UCSD-AML1 (cell line): ENCODE results near the gene LRP4.
"Not testable (repeated sequence)": the region's sequence is repeated elsewhere in the genome, so short reads cannot be mapped to it uniquely, and the experiment has no call there.

Experiments
- DNase-seq: peaks from one replicate; lab custom pipeline; 2025; ENCODE audit not compliant: unreplicated experiment; lab: John Stamatoyannopoulos, UW

Gene LRP4

GRCh38 chr11:46928701-46929100 lies 10.4 kb upstream of the LRP4 start:
- DNase-seq, result not testable (repeated sequence)

- DNase-seq, result not testable (repeated sequence)
Observed at GRCh38 chr11:46927928-46928327, 9.6 kb upstream of the LRP4 start.

GRCh38 chr11:46920755-46921154 lies 2.4 kb upstream of the LRP4 start:
- DNase-seq, result no peak

GRCh38 chr11:46918788-46919513 lies 601 bp upstream of the LRP4 start:
- DNase-seq, result no peak

- no peak for DNase-seq
Observed at GRCh38 chr11:46917762-46918082, 628 bp downstream of the LRP4 start.

GRCh38 chr11:46917109-46917761 lies 1.1 kb downstream of the LRP4 start:
- DNase-seq, result no peak

GRCh38 chr11:46916286-46917108 lies 1.9 kb downstream of the LRP4 start:
- DNase-seq, result peak; percentile 48

GRCh38 chr11:46914910-46915309 lies 3.4 kb downstream of the LRP4 start:
- no peak for DNase-seq

GRCh38 chr11:46914363-46914762 lies 4.0 kb downstream of the LRP4 start:
- DNase-seq, result no peak

- no peak for DNase-seq
Observed at GRCh38 chr11:46913484-46913883, 4.9 kb downstream of the LRP4 start.

GRCh38 chr11:46912526-46913150 lies 5.7 kb downstream of the LRP4 start:
- peak; percentile 28 for DNase-seq

GRCh38 chr11:46907606-46908005 lies 10.7 kb downstream of the LRP4 start:
- no peak for DNase-seq

- DNase-seq, result peak; percentile 31
Observed at GRCh38 chr11:46906609-46907041, 11.7 kb downstream of the LRP4 start.

GRCh38 chr11:46905806-46906205 lies 12.5 kb downstream of the LRP4 start:
- no peak for DNase-seq

- peak; percentile 48 for DNase-seq
Observed at GRCh38 chr11:46903846-46904245, 14.5 kb downstream of the LRP4 start.

GRCh38 chr11:46902694-46903093 lies 15.7 kb downstream of the LRP4 start:
- DNase-seq, result no peak

- DNase-seq, result no peak
Observed at GRCh38 chr11:46901156-46901555, 17.2 kb downstream of the LRP4 start.

GRCh38 chr11:46900091-46900746 lies 18.1 kb downstream of the LRP4 start:
- DNase-seq, result no peak

- no peak for DNase-seq
Observed at GRCh38 chr11:46899501-46900025, 18.8 kb downstream of the LRP4 start.

- DNase-seq, result no peak
Observed at GRCh38 chr11:46898396-46899095, 19.8 kb downstream of the LRP4 start.
